GM11168 (cell line): ENCODE results near the gene TMTC4.
"Not testable (repeated sequence)": the region's sequence is repeated elsewhere in the genome, so short reads cannot be mapped to it uniquely, and the experiment has no call there.

Source experiments
- in situ Hi-C: fragments of 300-500 bp; cut with MboI; formaldehyde crosslinking; loops from one replicate; pipeline ENCODE4 v1.12.0; 2022; ENCODE audit warnings: low sequenced_read_pairs; ENCODE audit not compliant: unreplicated experiment

Gene TMTC4

DNA sequence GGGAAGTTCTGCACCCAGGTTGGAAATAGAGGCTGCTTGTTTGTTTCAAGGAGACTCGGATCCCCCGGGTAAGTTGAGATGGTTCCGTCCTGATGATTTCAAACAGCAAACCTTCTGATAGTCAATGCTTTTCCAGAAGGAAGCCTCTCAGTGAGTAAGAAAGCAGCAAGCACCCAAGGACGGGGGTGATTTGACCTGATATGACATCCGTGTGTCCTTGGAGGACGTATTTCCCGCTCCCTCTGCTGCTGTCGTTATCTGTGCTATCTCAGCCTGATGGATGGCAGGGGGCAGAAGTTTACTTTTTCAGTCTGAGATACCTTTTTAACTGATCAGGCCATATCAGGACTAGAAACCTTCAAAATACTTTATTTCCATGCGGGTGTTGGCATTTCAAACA lies 80.3 kb downstream of the TMTC4 start:
- in situ Hi-C loops = no loop called here

DNA sequence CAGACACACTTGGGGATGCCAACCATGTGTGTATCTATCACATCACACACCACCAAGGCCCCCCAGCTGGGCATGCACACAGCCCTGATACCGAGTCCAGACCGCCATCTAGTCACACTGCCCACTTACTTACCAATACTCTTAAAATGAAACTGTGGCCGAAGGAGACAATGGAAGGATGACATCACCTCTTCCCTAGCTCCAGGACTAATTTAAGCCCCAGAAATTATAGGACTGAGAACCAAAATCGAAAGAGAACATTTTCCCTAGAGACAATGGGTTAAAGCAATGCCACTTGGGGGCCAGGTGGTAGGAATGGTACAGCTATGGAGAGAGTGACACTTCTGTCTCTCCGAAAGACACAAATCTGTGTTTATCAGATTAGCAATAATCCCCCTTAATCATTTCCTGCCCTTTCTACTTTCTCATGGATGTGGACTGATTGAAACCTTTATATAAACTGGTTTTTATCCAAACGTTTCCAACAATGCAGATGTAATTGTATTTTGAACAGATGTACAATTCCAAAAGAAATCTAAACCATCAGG lies 85.3 kb downstream of the TMTC4 start:
- in situ Hi-C loops = no loop called here

DNA sequence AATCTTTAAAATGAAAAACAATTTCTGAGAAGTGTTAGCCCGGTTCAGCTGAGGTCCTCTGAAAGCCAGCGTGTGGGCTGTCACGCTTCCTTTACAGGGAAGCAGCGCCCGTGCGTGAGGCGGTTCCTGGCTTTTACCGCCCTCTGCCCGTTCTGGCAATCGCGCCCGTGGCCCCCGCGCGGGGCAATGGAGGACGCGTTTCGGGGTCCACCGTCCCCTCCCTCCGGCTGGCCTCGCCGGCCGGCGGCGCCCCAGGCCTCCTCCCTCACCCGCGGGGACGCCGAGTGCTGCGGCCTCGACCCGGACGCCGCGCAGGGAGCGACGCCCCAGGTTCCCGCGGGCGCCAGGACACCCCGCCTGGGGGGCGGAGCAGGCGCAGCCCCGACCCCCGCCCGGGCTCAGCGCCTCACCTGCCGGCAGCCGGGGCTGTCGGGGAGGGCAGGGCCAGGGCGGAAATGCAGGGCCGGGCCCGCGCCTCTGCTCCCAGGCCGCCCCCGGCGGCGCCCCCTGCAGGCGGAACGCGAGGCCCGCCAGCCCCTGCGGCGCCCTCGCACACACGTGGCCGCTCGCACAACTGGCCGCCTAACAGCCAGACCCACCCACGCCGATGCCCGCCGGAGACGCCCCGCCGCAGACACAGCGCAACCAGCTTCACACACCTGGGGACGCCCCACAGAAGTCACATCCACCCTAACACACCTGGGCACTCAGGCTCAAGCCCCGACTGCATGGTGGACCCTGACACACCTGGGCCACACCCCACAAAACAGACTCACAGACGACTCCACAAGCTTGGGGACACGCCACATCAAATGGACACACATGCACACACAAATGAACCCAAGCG lies 86.0 kb downstream of the TMTC4 start, which contains the start of gene GGACT:
Gene GGACT (minus strand): TSS at position 459 of the 847 bp plus-strand sequence. CDS start 56,198 bp downstream, outside the sequence.
- in situ Hi-C loops = no loop called here

DNA sequence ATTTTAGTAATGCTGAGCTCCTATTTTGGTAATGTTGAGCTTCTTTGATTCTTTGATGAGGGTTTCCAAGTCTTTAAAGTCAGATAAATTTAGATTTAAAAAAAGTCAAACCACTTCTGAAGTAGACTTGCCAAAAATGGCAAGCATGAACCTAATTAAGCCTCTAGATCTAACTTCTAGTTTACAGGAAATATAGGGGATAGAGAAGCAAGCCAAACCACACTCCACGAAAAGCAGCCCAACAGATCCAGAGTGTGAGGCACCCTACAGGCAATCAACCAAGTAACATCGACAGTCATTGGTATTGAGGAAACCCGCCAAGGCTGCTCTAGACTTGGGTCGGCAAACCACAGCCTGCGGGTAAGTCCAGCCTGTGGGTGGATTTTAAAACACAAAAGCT lies 89.7 kb downstream of the TMTC4 start:
- in situ Hi-C loops = no loop called here

DNA sequence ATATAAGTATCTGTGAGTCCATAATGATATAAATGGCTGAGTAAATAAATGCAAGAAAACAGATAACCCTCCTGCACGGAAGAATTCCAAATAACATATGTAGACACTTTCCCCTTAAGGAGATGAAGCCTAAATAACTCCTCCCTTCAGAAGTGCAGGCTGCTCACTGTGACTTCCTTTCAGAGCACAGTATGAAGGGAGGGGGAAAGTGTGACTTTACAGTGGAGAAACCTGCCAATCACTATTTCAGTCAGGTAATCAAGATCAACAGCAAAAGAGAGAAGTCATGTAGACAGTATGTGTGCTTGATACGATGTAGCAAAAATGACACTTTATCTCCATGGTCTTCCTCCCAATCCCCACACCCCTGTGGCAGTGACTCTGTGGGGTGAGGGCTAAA lies 93.1 kb downstream of the TMTC4 start:
- in situ Hi-C loops = no loop called here

DNA sequence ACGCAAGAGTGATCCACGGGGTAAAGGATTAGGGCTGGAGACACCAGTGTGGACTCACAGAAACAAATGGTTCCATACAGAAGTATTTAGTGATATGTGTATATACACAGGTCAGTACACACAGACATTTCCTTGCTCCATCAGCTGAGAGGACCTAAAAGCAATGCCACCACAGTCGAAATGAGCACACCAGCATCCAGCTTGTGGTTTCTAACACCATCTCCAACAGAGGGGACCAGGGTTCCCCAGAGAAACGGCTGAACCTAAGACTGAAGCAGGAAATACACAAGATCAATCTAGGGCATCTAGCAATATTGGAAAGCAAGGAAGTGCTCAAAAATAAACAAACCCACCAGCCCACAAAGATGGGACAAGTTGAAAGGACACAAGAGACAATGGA lies 93.6 kb downstream of the TMTC4 start:
- in situ Hi-C loops = no loop called here

DNA sequence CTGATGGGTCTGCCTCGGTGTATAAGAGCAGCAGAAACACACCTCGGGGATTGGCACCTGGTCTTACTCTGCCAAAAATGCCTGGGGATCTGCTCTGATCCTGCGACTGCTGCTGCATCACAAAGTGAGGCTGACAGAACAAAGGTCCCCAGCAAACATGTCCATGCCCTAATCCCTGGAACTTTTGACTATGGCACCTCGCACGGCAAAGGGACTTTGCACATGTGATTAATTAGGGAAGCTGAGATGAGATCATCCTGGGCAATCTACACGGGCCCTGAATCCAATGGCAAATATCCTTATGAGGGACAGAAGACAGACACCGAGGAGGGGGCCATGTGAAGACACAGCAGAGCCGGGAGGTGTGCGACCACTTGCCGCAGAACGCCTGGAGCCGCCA lies 94.5 kb downstream of the TMTC4 start:
- in situ Hi-C loops = no loop called here

DNA sequence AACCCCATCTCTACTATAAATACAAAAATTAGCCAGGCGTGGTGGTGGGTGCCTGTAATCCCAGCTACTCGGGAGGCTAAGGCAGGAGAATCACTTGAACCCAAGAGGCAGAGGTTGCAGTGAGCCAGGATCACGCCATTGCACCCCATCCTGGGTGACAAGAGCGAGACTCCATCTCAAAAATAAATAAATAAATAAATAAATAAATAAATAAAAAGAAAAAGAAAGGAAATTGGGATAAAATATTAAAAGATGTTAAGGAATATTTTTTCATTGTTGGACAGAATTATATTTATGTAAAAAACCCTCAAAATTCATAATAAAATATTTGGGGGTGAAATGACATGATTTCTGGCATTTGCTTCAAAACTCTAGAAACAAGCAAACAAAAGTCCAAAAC lies 97.4 kb downstream of the TMTC4 start:
- in situ Hi-C loops = not testable (repeated sequence)

DNA sequence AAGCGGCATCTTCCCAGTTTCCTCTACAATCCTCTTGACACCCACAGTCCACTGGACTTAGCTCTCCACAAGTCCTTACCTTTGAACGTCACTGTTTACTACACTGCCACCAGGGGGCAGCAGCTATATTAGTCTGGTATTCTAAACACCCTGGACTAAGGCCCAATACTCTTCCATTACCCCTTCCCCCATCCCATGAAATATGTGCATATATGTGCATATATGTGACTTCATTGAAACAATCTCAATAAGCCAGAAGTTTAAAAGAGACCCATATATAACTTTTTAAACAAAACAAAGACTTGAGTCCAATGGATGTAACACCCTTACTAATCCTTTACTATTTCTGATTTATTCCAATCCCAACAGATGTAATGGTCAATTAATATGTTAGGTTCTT lies 101.5 kb downstream of the TMTC4 start:
- in situ Hi-C loops = no loop called here

DNA sequence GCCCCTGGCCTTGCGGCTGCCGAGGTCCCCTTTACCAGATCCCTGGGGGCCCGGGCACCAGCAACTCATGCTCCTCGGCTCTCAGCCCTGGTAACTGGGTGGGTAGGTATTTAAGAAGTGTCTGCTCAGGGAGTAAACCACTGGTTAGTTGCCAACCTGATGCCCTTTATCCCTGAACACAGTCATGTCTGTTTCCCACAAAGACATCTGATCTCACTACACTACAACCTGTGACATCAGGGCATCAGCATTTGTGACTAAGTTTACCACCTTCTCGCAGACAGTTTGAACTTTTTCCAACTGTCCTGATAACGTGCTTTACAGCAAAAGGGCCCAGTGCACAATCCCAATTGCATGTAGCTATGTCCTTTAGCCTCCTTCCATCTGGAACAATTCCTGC lies 108.1 kb downstream of the TMTC4 start:
- in situ Hi-C loops = loop anchor here (10.0 kb wide), 1 partner anchor 558 kb away; no protein-coding TSS in a partner anchor

DNA sequence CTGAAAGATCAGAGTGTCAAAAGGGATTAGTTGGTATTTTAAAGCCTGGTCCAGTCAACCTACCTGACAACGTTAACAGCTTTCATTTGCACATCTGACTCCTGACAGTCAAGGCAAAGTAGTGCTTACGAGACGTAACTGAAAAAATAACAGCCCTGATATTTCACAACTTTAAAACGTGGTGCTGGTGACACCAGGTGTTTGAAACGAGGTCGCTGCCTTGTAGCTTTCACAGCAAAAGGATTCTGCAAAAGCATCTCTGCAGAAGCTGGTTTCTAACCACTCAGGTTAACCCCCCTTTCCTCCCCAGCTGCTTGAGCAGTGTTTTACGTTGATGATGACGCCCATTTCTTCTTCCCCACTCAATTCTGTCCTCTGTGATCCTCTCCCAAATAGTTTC lies 109.3 kb downstream of the TMTC4 start:
- in situ Hi-C loops = loop anchor here (10.0 kb wide), 1 partner anchor 560 kb away; no protein-coding TSS in a partner anchor

DNA sequence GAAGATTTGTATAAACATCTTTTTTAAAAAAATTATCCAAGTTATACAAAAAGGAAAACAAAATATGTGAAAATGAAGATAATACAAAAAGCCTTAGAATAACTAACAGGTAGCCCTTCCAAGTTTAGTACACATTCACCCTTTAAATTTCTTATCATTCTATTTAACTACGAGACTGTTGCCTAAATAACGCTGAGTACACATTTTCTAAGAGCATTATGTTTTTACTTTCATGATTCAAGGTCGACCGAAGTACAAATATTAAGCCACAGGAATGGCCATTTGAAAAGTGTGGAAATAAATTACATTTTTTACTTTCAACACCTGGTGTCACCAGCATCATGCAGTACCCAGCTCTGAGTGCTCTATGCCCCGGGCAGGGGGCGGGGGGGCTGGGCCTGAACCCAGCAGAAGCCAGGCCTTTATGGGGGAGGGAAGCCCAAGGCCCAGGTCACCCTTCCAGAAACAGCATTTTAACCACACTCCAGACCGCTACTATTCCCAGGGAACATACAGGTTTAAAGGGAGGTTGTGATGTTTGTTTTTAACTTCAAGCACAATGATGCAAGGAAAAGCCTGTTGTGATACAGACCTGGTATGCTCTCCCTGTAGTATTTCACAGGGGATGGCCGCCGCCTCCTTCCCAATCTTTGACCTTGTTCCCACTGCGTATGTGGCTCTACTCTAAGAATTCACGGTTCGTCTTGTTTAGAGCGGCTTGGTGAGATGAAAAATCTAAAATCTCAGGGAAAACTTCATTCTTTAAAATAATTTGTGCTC lies 110.0 kb downstream of the TMTC4 start:
- in situ Hi-C loops = loop anchor here (10.0 kb wide), 1 partner anchor 560 kb away; no protein-coding TSS in a partner anchor

DNA sequence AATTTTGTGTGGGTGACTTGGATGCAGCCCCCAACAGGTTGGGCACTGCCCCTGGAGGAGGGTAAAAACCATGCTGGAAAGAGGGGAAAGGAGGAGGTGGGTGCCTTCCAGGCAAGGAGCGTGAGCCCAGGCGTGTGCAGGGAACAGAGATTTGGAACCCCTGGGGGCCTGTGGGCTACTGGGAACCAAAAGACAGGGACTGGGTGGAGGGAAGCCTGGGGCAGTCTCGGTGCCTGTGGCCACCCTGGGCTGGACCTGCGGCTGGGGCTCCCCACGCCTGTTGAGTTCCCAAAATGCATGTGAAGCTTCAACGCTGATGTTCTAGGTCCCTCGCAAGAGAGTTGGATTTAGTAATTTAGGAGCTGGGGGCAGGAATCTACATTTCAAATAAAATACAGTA lies 110.8 kb downstream of the TMTC4 start:
- in situ Hi-C loops = loop anchor here (10.0 kb wide), 1 partner anchor 561 kb away; no protein-coding TSS in a partner anchor

DNA sequence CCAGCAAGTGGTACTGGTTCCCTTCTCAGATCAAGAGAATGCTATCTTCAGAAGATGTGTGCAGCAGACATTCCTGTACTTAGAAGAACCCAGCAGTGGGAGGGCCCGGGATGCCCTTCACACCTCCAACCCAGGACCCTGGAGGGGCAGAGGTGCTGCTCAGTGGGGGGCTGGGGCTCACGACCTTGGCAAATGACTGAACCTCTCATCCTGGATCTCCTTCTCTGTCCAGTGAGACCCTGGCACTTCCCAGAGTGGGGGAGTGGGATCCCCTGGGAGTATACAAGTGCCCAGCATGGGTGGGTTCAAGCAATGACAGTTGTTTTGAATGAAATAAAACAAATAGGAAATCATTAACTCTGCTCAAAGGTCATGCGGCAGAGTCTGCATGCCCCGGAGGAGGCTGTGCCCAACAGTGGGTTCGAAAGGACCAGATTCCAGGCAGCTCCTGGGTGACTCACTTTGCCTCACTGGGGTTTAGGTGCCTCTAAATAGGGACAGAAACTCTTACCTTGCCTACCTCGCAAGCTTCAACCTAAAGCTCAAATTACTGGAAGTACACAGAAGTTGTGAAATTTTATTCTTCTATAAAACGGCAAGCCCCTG lies 112.9 kb downstream of the TMTC4 start:
- in situ Hi-C loops = loop anchor here (10.0 kb wide), 1 partner anchor 563 kb away; no protein-coding TSS in a partner anchor

DNA sequence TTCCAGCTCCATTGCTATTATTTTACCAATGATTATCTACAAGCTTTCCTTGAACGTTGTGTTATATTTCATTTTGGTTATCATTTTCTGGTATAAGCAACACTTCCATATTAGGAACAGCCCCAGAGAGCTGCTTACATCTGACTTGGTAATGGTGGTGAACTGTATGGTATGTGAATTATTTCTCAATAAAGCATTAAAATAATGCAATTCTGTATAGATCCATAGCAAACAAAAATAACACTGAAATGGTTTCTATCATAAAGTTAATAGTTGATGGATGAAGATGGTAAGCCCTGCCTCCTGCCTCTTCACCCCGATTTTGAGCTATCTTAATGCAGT lies 113.5 kb downstream of the TMTC4 start:
- in situ Hi-C loops = loop anchor here (10.0 kb wide), 1 partner anchor 564 kb away; no protein-coding TSS in a partner anchor

DNA sequence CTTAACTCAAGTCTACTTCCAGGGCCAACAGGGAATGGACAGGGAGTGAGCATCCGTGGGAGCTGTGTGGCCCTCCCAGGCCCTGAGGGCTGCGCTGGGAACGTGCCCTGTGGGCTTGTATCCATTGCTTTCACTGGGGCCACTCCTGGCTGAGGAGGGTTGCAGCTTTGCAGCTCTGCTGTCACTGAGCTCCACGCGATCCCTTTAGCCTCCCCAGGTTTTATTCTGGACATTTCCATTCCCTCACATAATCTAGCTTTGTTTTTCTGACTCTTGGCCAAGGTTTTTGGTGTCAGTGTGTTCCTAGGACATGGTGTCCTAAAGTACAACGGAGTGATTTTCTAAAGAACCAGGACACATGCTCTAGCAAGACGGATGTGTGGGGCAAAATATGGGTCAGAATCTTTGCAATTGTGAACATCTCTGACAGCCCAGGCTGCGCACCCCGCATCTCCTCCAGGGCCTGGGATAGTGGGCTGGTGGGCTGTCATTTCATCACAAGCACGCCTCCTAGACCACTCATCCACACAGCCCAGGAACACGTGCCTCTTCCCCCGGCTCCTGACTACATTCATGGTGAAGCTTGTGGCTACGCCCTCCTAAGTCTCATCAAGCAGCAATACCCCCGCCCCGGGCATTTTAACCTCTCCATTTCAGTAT lies 114.0 kb downstream of the TMTC4 start:
- in situ Hi-C loops = loop anchor here (10.0 kb wide), 1 partner anchor 564 kb away; no protein-coding TSS in a partner anchor

DNA sequence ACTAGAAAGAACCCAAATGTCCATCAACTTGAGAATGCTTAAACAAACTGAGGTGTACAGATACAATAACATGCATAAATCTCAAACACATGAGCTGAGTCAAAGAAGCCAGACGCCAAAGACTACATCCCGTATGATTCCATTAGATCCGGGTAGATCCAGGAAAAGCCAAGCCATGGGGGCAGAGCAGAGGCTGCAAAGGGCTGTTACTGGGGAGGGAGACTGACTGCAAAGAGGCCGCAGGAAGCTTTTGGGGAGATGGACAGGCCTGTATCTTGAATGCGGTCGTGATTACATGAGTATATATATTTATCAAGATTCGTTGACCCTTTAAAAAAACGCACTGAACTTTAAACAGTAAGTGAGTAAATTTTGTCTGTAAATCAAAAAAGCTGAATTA lies 114.7 kb downstream of the TMTC4 start:
- in situ Hi-C loops = loop anchor here (10.0 kb wide), 1 partner anchor 565 kb away; no protein-coding TSS in a partner anchor
